ENCODE measurements around the gene ITFG2.
A peak's percentile ranks its signal among the peaks of the same experiment; 100 is the strongest.

The ITFG2 gene

GRCh38 chr12:2832550-2833127 is 20.2 kb downstream of the ITFG2 start:
- DNase-seq (ENCODE audit: low spot score): no peak

DNA sequence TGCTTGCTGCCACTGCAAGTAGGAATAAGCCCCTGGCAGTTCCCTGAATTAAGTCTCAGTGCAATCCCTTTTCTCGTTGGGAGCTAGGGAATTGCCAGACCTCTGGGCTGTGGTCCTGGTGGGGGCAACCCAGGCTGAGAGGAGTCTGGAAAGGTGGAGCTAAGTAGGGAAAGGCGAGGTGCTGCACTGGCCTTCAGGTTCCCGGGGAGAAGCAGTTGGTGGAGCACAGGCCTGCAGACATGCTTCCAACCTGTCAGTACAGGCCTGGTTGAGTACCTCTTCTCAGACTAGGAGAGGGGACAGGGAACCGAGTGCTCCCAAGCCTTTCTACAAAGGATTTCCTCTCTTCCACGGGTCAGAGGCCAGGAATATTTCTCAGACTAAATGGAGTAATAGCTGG is 20.9 kb downstream of the ITFG2 start:
- no peak for DNase-seq (ENCODE audit: low spot score)

DNA sequence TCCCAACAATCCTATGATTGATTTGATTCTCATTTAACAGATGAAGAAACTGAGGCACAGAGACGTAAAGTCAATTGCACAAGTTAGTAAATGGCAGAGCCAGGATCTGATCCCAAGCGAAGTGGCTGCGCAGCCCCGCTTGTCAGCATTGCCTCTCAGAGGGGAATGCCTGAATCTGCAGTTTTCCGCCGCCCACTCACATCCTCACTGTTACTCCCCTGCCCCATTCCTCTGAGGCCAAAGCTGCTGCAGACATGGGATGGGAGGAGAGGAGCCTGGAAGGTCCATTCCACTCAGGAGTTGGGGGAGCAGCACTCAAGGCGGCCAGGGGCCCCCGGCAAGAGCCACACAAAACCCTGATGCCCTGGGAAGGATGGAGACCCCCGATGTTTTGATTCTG is 21.3 kb downstream of the ITFG2 start:
- DNase-seq (ENCODE audit: low spot score): no peak

DNA sequence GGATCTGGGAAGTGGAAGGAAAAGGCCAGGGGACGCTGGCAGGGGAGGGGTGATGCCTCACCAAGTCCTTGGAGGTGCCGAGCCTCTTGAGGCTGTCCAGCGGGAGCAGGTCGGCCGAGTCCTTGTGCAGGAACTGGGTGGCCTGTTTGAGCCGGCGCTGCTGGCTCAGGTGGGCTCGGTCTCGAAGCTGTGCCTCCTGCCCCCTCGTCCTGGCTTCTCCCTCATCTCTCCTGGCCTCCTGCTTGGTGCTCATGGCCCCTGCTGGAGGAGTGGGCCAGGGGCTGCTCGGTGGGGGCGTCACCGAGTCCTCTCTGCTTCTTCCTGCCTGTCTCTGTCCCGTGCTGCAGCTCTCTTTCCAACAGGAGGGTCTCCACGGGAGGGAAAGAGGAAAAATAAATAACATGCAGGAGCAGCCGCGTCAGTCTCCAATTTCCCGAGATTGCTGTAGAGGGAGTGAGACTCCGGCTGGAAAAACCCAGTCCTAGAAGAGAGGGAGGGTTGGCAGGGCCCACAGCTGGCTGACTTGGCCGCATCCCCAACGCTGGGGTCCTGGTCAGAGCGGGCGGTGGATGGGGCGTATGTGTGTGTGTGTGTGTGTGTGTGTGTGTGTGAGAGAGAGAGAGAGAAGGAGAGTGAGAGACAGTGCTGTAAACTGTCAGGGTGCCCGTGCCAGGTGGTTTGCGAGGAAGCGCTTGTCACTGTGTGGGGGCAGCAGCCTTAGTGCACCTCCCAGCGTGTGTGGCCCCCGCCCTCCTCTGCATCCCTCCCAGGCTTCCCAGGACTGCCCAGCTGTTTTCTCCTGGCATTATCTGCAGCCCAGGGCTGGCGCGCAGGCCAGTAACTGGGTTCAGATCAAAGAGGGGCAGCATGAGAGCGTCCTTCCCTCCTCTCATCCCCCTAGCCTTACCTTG is 22.4 kb downstream of the ITFG2 start, which contains the start of gene NRIP2:
TSS of gene NRIP2 (minus strand) at position 455 of the 911 bp plus-strand sequence. CDS start at position 403, 52 bp downstream.
- DNase-seq (ENCODE audit: low spot score): no peak

DNA sequence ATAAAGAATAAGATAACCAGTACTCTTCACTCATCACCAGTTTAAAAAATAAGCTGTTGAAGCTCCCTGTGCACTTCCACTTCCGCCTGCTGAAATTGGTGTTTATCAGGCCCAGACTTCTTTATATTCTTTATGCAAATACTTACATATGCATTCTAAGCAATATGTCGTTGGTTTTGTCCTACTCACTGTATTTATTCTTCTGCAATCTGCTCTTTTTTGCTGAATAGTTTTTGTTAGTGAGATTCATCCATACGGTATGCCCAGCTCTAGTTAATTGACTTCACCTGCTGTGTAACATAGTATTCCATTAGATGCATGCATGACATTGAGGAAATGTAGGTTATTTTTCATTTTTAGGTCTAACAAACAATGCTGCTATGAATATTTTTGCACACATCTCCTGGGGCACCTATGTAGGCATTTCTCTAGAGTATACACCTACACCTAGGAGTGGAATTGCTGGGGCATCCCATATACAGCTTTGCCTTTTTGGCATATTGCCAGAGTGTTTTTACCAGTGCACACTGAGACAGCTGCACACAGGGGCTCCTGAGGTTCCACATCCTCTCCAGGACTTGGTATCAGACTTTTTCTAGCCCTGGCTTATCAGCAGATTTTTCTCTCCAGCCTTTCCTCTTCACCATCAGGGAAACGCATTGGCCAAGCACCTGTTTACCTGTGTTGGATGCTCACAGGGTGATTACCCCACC is 23.4 kb downstream of the ITFG2 start:
- no peak for DNase-seq (ENCODE audit: low spot score)

DNA sequence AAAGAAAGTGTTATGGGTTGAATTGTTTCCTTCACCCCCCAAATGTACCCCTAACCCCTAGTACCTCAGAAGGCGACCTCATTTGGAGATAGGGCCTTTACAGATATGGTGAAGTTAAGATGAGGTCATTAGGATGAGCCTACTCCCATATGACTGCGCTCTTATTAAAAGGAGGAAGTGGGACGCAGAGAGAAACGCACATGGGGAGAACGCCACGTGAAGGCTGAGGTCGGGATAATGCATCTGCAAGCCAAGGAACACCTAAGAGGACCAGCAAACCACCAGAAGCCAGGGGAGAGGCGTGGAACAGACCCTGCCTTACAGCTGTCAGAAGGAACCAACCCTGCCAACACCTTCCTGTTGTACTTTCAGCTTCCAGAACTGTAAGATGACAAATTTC is 24.1 kb downstream of the ITFG2 start:
- no peak for DNase-seq (ENCODE audit: low spot score)

- no peak for DNase-seq (ENCODE audit: low spot score)
Measured at GRCh38 chr12:2841056-2841650, 28.7 kb downstream of the ITFG2 start.

- DNase-seq (ENCODE audit: low spot score): no peak
Measured at GRCh38 chr12:2842948-2843347, 30.5 kb downstream of the ITFG2 start.

- no peak for DNase-seq (ENCODE audit: low spot score)
Measured at GRCh38 chr12:2844786-2845185, 32.3 kb downstream of the ITFG2 start.

- no peak for DNase-seq (ENCODE audit: low spot score)
Measured at GRCh38 chr12:2845280-2845679, 32.8 kb downstream of the ITFG2 start.

DNA sequence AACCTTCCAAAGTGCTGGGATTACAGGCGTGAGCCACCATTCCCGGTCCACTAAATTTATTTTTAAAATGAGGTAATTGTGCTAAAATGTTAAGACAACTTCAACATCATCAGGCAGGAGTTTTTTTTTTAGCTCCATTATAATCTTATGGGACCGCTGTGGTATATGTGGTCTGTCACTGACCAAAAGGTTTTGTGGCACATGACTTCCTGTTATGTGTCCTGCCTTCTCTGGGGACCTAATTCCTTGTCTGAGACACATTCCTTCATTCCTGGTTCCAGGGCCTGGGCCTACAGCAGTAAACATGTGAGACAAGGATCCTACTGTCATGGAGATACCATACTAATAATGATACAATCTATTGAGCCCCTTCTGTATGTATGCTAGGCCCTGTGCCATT is 39.5 kb downstream of the ITFG2 start:
- no peak for DNase-seq (ENCODE audit: low spot score)

DNA sequence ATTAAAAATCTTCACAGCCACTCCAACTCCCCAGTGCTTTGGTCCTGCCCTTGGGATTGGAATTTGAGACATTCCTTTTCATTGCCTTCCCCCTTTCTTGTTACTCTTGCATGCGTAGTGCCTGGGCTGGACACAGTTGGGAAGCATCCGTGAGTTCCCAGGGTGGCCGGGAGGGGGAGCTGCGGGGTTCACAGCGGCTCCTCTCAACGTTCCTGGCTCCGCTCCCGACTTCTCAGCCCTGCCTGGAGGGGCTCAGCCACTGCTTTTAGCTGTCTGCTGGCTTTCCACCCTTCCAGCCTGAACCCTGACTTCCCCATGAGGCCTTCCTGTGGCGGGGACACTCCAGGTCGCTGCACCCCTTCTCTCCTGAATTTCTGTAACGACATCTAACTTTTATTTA is 41.2 kb downstream of the ITFG2 start:
- DNase-seq (ENCODE audit: low spot score): peak; percentile 39

- no peak for DNase-seq (ENCODE audit: low spot score)
Measured at GRCh38 chr12:2854669-2855453, 42.4 kb downstream of the ITFG2 start.

DNA sequence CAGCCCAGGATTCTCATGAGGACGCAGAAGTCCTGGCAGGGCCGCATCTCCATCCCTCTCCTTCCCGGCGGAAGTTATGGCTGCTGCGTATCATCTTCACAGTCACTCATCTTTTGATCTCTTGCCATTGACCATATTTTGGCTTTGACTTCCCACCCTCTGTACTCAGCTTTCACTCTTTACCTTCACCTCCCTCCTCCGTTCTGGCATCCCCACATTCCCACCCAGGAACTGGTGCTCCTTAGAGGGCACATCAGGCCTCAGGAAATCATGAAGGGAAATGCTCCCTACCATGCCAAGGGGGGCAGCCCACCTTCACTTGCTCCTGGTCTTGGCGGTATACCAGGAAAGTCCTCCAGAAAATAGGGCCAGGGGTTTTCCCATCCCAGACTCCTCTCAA is 43.1 kb downstream of the ITFG2 start:
- DNase-seq (ENCODE audit: low spot score): no peak

- no peak for DNase-seq (ENCODE audit: low spot score)
Measured at GRCh38 chr12:2856051-2856450, 43.6 kb downstream of the ITFG2 start.

DNA sequence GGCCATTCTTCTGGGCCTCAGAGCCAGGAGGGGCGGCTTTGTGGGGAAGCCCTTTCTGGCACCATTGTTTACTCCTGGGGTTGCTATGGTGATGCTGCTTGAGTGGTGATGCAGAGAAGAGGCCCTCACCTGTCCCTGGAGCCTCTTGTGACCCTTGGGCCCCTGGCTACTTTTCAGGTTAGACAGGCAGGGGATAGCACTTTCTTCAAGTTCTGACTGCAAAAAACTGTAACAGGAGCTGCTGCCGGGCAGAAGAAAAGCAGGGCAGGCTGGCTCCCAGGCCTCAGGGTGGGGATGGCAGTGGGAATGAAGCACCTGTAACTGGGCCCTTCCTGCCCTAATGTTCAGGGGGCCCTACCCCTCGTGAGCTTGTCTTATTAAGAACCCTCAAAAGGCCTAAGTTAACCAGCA is 44.6 kb downstream of the ITFG2 start, which contains the start of gene TEX52:
TSS of gene TEX52 (minus strand) at position 19 of the 411 bp plus-strand sequence. CDS start at position 6, 13 bp downstream.
- DNase-seq (ENCODE audit: low spot score): no peak

GRCh38 chr12:2857576-2857975 is 45.1 kb downstream of the ITFG2 start:
- no peak for DNase-seq (ENCODE audit: low spot score)

DNA sequence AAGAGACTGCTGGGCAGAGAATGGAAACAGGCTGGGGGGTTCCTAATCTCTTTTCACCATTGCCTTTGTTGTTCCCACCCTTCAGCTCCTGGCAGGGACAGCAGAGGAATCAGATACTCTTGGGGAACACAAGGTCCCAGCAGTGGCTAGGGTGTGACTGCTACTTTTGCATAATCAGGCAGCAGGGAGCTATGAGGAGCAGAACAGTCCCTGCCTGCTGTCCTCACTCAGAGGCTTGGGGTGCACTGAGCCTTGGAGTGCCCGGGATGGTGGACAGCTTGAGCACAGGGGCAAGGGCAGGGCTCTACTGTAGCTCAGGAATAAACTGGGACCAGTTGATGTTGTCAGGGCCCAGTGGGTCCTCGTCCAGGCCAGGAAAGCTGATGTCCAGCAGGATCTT is 45.9 kb downstream of the ITFG2 start:
- DNase-seq (ENCODE audit: low spot score): no peak

- no peak for DNase-seq (ENCODE audit: low spot score)
Measured at GRCh38 chr12:2858944-2859421, 46.5 kb downstream of the ITFG2 start.

GRCh38 chr12:2860170-2860569 is 47.7 kb downstream of the ITFG2 start:
- DNase-seq (ENCODE audit: low spot score): no peak

DNA sequence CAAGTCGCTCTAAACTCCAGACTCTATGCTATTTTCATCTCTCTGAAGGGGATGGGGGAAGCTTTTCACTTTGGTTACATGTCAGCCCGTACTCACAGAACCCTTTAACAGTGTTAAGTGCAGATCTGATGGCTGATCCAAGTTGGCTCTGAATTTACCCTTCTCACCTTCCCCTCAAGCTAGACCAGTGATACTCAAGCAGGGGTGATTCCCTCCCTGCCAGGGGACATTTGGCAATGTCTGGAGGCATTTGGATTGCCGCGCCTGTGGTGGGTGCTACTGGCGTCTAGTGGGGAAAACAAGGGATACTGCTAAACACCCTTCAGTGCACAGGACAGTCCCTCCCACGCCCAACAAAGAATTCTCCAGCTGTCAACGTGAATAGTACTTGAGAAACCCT is 50.4 kb downstream of the ITFG2 start:
- no peak for DNase-seq (ENCODE audit: low spot score)
